Measurements from ENCODE around the gene BACE1.

GRCh38 chr11:117303101-117303500 lies 13.0 kb downstream of the BACE1 start:
- TF ChIP-seq CTCF (IDR thresholded peaks at IDR 0.05) = no peak
- no peak for TF ChIP-seq POLR2A (IDR thresholded peaks at IDR 0.05)
